ENCODE data around the gene TXNDC12.

Gene TXNDC12

DNA sequence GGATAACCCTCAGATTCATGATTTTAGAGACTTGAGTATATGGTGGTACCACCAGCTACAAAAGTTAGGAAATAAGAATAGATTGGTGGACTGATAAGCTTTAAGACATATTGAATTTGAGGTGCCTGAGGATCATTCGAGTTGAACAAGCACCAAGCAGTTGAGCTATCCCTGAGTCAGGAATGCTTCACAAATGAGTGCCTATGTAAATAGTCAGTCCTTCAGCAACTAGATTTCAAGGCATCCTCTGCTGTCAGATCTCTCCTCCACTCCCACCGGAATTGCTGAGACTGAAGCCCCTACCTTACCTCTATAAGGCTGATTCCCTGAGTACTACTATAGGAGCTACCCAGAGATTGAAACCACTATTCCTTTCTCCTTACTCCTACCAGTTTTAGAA lies 8.2 kb upstream of the TXNDC12 start:
- Histone ChIP-seq H3K36me3 (peaks cover 84% of the 10 kb centered on the region), H3K4me2 (no peak overlapping the region), H3K9ac (no peak overlapping the region)

GRCh38 chr1:52060822-52061221 lies 5.8 kb upstream of the TXNDC12 start:
- no peaks in the 10 kb centered on the region for H3K27me3 ChIP-seq
- peaks cover 61% of the 10 kb centered on the region for H3K36me3 ChIP-seq
- H3K4me1 ChIP-seq = peaks cover 31% of the 10 kb centered on the region
- H3K4me2 ChIP-seq = no peak overlapping the region
- peaks cover 91% of the 10 kb centered on the region for H4K20me1 ChIP-seq
- H3K4me3 ChIP-seq = no peak overlapping the region
- no peak for TF ChIP-seq Cebpa-rat (IDR thresholded peaks at IDR 0.05)
- no peak overlapping the region for H3K9ac ChIP-seq
- H3K27ac ChIP-seq = no peak overlapping the region
- H3K9me3 ChIP-seq = no peaks in the 10 kb centered on the region

More for the DNA sequence above, 8.2 kb upstream of the TXNDC12 start:
- no peaks in the 10 kb centered on the region for H3K9me3 ChIP-seq
- H3K27me3 ChIP-seq = no peaks in the 10 kb centered on the region
- peaks cover 95% of the 10 kb centered on the region for H4K20me1 ChIP-seq
- H3K27ac ChIP-seq = no peak overlapping the region
- no peak for TF ChIP-seq Cebpa-rat (IDR thresholded peaks at IDR 0.05)
- H3K4me1 ChIP-seq = peaks cover 19% of the 10 kb centered on the region
- H3K4me3 ChIP-seq = no peak overlapping the region

DNA sequence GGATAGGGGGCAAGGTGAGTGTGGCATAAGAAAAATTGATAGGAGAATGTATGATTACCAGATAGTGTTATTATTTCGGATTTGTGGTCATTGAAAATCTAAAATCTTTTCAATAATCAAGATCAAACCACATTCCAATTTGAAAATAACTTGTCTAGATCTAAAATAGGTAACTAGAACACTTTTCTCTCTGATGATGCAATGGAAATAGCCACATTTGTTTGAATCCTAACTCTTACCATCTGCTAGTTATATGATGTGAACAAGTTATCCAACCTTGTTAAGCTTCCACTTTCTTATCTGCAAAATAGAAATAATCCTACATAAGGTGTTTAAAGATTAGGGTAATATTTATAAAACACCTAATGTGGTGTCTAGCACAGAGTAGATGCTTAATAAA lies 4.9 kb upstream of the TXNDC12 start:
- Histone ChIP-seq H3K4me2 (peak overlapping the region; percentile 92; the same call in 1 of the 2 replicates), H3K27ac (no peak overlapping the region), H4K20me1 (peaks cover 82% of the 10 kb centered on the region), H3K9ac (no peak overlapping the region), H3K36me3 (peaks cover 52% of the 10 kb centered on the region), H3K4me1 (peaks cover 31% of the 10 kb centered on the region), H3K9me3 (no peaks in the 10 kb centered on the region), H3K4me3 (no peak overlapping the region), H3K27me3 (no peaks in the 10 kb centered on the region)
- no peak for TF ChIP-seq Cebpa-rat (IDR thresholded peaks at IDR 0.05)

DNA sequence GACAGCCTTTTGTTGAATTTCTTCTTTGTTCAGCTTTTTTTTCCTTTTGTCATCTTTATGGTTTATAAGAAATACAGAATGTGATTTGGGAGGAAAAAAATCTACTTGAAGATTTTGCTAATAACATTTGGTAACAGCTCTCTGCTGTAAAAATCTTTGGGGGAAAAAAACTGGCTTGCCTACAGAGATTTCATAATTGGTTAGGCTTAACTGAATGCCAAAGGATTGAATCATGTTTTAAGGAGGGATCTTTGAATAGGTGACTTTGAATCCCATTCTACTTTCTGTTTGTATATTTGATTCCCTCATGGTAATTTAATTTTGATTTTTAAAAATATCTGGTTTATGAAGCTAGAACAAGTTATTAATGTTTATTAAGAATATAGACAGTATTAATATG lies 4.3 kb upstream of the TXNDC12 start:
- no peak for TF ChIP-seq Cebpa-rat (IDR thresholded peaks at IDR 0.05)
- no peak overlapping the region for H3K4me3 ChIP-seq
- H3K27ac ChIP-seq = no peak overlapping the region
- peaks cover 32% of the 10 kb centered on the region for H3K4me1 ChIP-seq
- H3K9ac ChIP-seq = no peak overlapping the region
- peak overlapping the region; percentile 92 for H3K4me2 ChIP-seq
- no peaks in the 10 kb centered on the region for H3K27me3 ChIP-seq
- H3K9me3 ChIP-seq = no peaks in the 10 kb centered on the region
- H3K36me3 ChIP-seq = peaks cover 47% of the 10 kb centered on the region
- peaks cover 82% of the 10 kb centered on the region for H4K20me1 ChIP-seq

DNA sequence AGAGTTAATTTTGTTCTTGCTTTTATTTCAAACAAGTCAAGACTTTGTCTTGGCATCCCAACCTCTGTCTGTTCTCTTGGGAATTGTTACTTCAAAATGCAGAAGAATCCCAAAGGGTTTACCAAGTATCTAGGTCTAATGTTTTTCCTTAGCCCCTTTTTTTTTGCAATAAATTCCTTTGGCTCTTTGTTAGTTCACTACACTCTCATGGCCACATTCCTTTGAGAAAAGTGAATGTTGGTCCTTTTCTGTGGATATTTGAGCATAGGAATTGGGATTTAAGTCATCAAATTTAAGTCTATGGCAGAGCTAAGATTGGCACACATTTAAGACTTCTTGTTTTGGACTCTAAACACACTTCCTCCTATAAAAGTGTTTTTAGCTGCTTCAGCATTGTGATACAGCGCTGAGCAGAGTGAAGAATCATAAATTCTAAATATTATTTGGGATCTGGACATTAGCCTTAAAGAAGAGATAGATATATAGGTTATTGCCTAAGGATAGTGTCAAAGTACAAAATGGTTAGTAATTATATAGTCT lies 3.0 kb upstream of the TXNDC12 start:
- Histone ChIP-seq H3K27ac (peak overlapping the region; percentile 96; the same call in 1 of the 2 replicates), H4K20me1 (peaks cover 81% of the 10 kb centered on the region), H3K9me3 (no peaks in the 10 kb centered on the region), H3K4me2 (peak overlapping the region; percentile 92), H3K4me3 (peak overlapping the region; percentile 89), H3K27me3 (no peaks in the 10 kb centered on the region), H3K36me3 (peaks cover 35% of the 10 kb centered on the region), H3K4me1 (peaks cover 46% of the 10 kb centered on the region), H3K9ac (peak overlapping the region; percentile 90)
- no peak for TF ChIP-seq Cebpa-rat (IDR thresholded peaks at IDR 0.05)

DNA sequence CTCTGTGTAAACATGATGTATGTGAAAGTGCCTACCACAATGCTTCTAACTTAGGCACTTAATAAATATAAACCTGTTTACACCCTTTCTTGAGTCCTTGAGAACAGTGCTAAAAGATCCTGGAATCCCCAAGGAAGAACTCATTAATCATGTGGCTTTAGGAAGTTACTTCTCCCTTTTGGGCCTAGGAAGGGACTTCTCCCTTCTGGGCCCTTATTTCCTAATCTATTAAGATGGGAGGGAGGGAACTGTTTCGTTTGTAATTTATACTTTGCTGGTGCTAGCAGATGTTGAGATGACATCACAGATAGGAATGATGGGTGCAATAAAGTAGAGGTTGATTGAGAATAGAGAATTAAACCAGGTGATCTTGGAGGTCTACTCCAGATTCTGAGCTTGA lies 2.3 kb upstream of the TXNDC12 start:
- Histone ChIP-seq H3K4me3 (peak overlapping the region; percentile 89), H3K36me3 (peaks cover 32% of the 10 kb centered on the region), H3K4me2 (peak overlapping the region; percentile 92), H3K27me3 (no peaks in the 10 kb centered on the region), H3K27ac (peak overlapping the region; percentile 96), H3K4me1 (peaks cover 48% of the 10 kb centered on the region), H3K9me3 (no peaks in the 10 kb centered on the region), H4K20me1 (peaks cover 81% of the 10 kb centered on the region), H3K9ac (peak overlapping the region; percentile 90)
- TF ChIP-seq Cebpa-rat (IDR thresholded peaks at IDR 0.05) = no peak

- Histone ChIP-seq H3K4me2 (peak overlapping the region; percentile 92), H4K20me1 (peaks cover 81% of the 10 kb centered on the region), H3K27ac (peak overlapping the region; percentile 96), H3K36me3 (peaks cover 32% of the 10 kb centered on the region), H3K4me3 (peak overlapping the region; percentile 89), H3K9me3 (no peaks in the 10 kb centered on the region), H3K27me3 (no peaks in the 10 kb centered on the region), H3K4me1 (peaks cover 48% of the 10 kb centered on the region), H3K9ac (peak overlapping the region; percentile 90)
- TF ChIP-seq Cebpa-rat (IDR thresholded peaks at IDR 0.05) = no peak
Measured at GRCh38 chr1:52056937-52057231, 1.9 kb upstream of the TXNDC12 start.

GRCh38 chr1:52056163-52056936 lies 1.4 kb upstream of the TXNDC12 start, which contains the start of gene BTF3L4:
TSS of gene BTF3L4 (plus strand) at chr1:52056295. CDS start at chr1:52059848, 3,553 bp downstream.
- H3K36me3 ChIP-seq = peaks cover 31% of the 10 kb centered on the region
- peak within 1 kb of the TSS; percentile 96 for H3K27ac ChIP-seq
- H3K9me3 ChIP-seq = no peaks in the 10 kb centered on the region
- H3K27me3 ChIP-seq = no peaks in the 10 kb centered on the region
- no peak for TF ChIP-seq Cebpa-rat (IDR thresholded peaks at IDR 0.05)
- H3K4me2 ChIP-seq = peak within 1 kb of the TSS; percentile 92
- peaks cover 48% of the 10 kb centered on the region for H3K4me1 ChIP-seq
- H3K9ac ChIP-seq = peak within 1 kb of the TSS; percentile 90
- H3K4me3 ChIP-seq = peak within 1 kb of the TSS; percentile 89
- H4K20me1 ChIP-seq = peaks cover 80% of the 10 kb centered on the region

DNA sequence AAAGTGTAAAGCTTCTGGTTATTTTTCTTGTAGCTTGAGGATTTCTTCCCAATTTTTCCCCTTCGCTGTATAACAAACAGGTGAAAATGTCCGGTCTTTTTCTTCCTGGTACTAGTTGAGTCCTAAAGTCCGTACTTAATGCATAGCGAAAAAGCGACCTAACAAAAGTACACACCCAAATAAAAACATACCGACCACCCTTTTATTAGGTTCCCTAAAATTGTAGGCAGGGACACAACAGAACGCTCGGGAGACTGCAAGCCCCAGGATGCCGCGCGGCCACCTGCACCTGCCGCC lies 823 bp upstream of the TXNDC12 start:
- peak overlapping the region; percentile 90 for H3K9ac ChIP-seq
- no peaks in the 10 kb centered on the region for H3K9me3 ChIP-seq
- H3K27ac ChIP-seq = peak overlapping the region; percentile 96
- H3K36me3 ChIP-seq = peaks cover 31% of the 10 kb centered on the region
- no peak for TF ChIP-seq Cebpa-rat (IDR thresholded peaks at IDR 0.05)
- H3K4me3 ChIP-seq = peak overlapping the region; percentile 89
- peaks cover 79% of the 10 kb centered on the region for H4K20me1 ChIP-seq
- no peaks in the 10 kb centered on the region for H3K27me3 ChIP-seq
- peaks cover 48% of the 10 kb centered on the region for H3K4me1 ChIP-seq
- peak overlapping the region; percentile 92 for H3K4me2 ChIP-seq

DNA sequence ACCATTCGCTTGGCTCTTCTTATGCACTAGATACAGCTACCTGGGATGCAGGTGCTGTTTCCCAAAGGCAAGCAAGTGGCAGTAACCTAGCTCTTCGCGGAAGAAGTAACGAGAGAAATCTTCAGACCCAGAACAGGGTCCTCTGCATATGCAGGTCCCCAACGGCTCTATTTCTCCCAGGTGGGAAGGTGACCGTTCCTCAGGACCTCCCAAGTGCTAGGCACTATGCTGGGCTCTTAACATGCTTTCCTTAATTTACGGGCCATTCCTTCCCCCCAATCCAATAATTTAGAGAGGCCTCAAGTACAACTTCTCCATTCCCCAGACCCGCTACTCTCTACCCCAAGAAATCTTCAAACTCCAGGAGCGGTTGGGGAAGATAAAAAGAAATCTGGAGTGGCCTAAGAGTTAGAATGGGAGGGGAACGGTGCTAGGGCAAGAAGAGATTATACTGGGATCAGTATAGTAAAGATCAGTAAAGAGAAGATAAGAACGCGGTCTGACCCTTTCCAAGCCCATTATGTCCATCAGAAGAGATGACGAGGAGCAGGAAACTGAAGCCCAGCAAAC lies 410 bp downstream of the TXNDC12 start:
- no peak for TF ChIP-seq Cebpa-rat (IDR thresholded peaks at IDR 0.05)
- H4K20me1 ChIP-seq = peaks cover 79% of the 10 kb centered on the region

More for the DNA sequence above, 410 bp downstream of the TXNDC12 start:
- H3K27me3 ChIP-seq = no peaks in the 10 kb centered on the region
- no peaks in the 10 kb centered on the region for H3K9me3 ChIP-seq
- H3K4me1 ChIP-seq = peaks cover 43% of the 10 kb centered on the region
- peak overlapping the region; percentile 89 for H3K4me3 ChIP-seq
- H3K9ac ChIP-seq = peak overlapping the region; percentile 90
- peak overlapping the region; percentile 96 for H3K27ac ChIP-seq
- peaks cover 25% of the 10 kb centered on the region for H3K36me3 ChIP-seq
- H3K4me2 ChIP-seq = peak overlapping the region; percentile 92

Measured in BLaER1 (cell line).